IMR-90 (cell line): ENCODE measurements around the gene ITSN1. TPM values are rescaled to one million over a fixed set of nuclear protein-coding genes. Genes with fewer than 3 reads are reported as not detected.

Source experiments
- ATAC-seq: fragments of 200-7000 bp; cut with Tn5 transposase; 2 replicates; pipeline ENCODE4 v1.9.1; 2020; ENCODE audit warnings: low read depth, mild to moderate bottlenecking, moderate library complexity
- BruUV-seq: library from RNA; stranded (reverse); fragments of 400-500 nt; replicated peaks from 2 replicates; lab custom pipeline; 2021; lab: Mats Ljungman, UMichigan
- CTCF ChIA-PET: fragments of 300-600 bp; formaldehyde crosslinking; extraction: SDS; loops from one replicate; lab custom pipeline; 2021; ENCODE audit warnings: antibody characterized with exemption; lab: Yijun Ruan, JAX
- POLR2A ChIA-PET: fragments of 300-600 bp; sonication (Branson Sonifier 250); formaldehyde crosslinking; loops from one replicate; lab custom pipeline; 2022; ENCODE audit warnings: antibody characterized with exemption; ENCODE audit not compliant: unreplicated experiment; lab: Charles Lee
- DNase-seq: peaks from one replicate; pipeline ENCODE4 v3.0.0; 2013
- H2AFZ ChIP-seq: replicated peaks from 2 replicates; pipeline ENCODE3; 2013; ENCODE audit warnings: low read length, mild to moderate bottlenecking; ENCODE audit not compliant: poor library complexity
- H2AK5ac ChIP-seq: 2 replicates; pipeline ENCODE4 v1.6.1; 2013; ENCODE audit warnings: low read depth, low read length, inconsistent platforms
- H2AK9ac ChIP-seq: replicated peaks from 2 replicates; pipeline ENCODE3; 2013; ENCODE audit warnings: mild to moderate bottlenecking, low read depth, low read length, moderate library complexity; ENCODE audit not compliant: poor library complexity
- H2BK120ac ChIP-seq: 2 replicates; pipeline ENCODE4 v1.6.1; 2013; ENCODE audit warnings: low read depth, low read length, inconsistent platforms
- H2BK15ac ChIP-seq: 3 replicates; pipeline ENCODE4 v1.6.1; 2013; ENCODE audit warnings: low read depth, low read length, inconsistent platforms
- H2BK20ac ChIP-seq: 2 replicates; pipeline ENCODE4 v1.6.1; 2013; ENCODE audit warnings: low read depth, mild to moderate bottlenecking, inconsistent platforms, low read length, moderate library complexity
- H2BK5ac ChIP-seq: 2 replicates; pipeline ENCODE4 v1.6.1; 2013; ENCODE audit warnings: mild to moderate bottlenecking, low read depth, low read length, inconsistent platforms; ENCODE audit not compliant: poor library complexity, severe bottlenecking
- H3K14ac ChIP-seq: replicated peaks from 2 replicates; pipeline ENCODE4 v1.6.1; 2013; ENCODE audit warnings: low read depth, low read length, inconsistent platforms
- H3K18ac ChIP-seq: 2 replicates; pipeline ENCODE4 v1.6.1; 2013; ENCODE audit warnings: low read depth, low read length, control low read depth
- H3K23ac ChIP-seq: 2 replicates; pipeline ENCODE4 v1.6.1; 2013; ENCODE audit warnings: low read depth, low read length, inconsistent platforms
- H3K27ac ChIP-seq: 2 replicates; pipeline ENCODE4 v1.5.1; 2013; ENCODE audit warnings: mild to moderate bottlenecking, control low read depth, low read length; ENCODE audit not compliant: insufficient read depth
- H3K27me3 ChIP-seq: 2 replicates; pipeline ENCODE4 v1.6.1; 2013; ENCODE audit warnings: low read length; ENCODE audit not compliant: control insufficient read depth, insufficient read depth
- H3K36me3 ChIP-seq: 2 replicates; pipeline ENCODE4 v1.6.1; 2013; ENCODE audit warnings: low read length, mixed read lengths; ENCODE audit not compliant: control insufficient read depth, insufficient read depth
- H3K4ac ChIP-seq: 2 replicates; pipeline ENCODE4 v1.6.1; 2013; ENCODE audit warnings: low read depth, low read length, inconsistent platforms
- H3K4me1 ChIP-seq: 2 replicates; pipeline ENCODE4 v1.6.1; 2013; ENCODE audit warnings: low read length, mixed read lengths; ENCODE audit not compliant: control insufficient read depth, insufficient read depth
- H3K4me2 ChIP-seq: 2 replicates; pipeline ENCODE4 v1.6.1; 2013; ENCODE audit warnings: low read depth, mild to moderate bottlenecking, control low read depth, low read length, moderate library complexity
- H3K4me3 ChIP-seq: 2 replicates; pipeline ENCODE4 v1.5.1; 2013; ENCODE audit warnings: low read depth, mild to moderate bottlenecking, control low read depth, low read length, moderate library complexity; ENCODE audit not compliant: insufficient read depth
- H3K56ac ChIP-seq: 2 replicates; pipeline ENCODE4 v1.6.1; 2013; ENCODE audit warnings: low read length, inconsistent platforms; ENCODE audit not compliant: insufficient read depth; ENCODE audit errors: extremely low read depth
- H3K79me1 ChIP-seq, 2 experiments: 2 replicates each; pipeline ENCODE4 v1.6.1; 2013; ENCODE audit warnings: low read length in 2 of 2, inconsistent platforms in 1 of 2, low read depth in 1 of 2
- H3K9ac ChIP-seq: 2 replicates; pipeline ENCODE4 v1.6.1; 2013; ENCODE audit warnings: low read depth, low read length, control low read depth
- H3K9me1 ChIP-seq: 2 replicates; pipeline ENCODE4 v1.6.1; 2013; ENCODE audit warnings: low read length, inconsistent platforms; ENCODE audit not compliant: insufficient read depth
- H3K9me3 ChIP-seq: 2 replicates; pipeline ENCODE4 v1.6.1; 2013; ENCODE audit warnings: low read length; ENCODE audit not compliant: control insufficient read depth, insufficient read depth
- H4K20me1 ChIP-seq: 2 replicates; pipeline ENCODE4 v1.6.1; 2013; ENCODE audit warnings: low read length, inconsistent platforms; ENCODE audit not compliant: insufficient read depth
- H4K5ac ChIP-seq: 2 replicates; pipeline ENCODE4 v1.6.1; 2013; ENCODE audit warnings: mild to moderate bottlenecking, low read depth, low read length, control low read depth
- H4K8ac ChIP-seq, 2 experiments: 2 replicates each; pipeline ENCODE4 v1.6.1; 2013; ENCODE audit warnings: low read depth in 2 of 2, low read length in 2 of 2, control low read depth in 1 of 2, inconsistent platforms in 1 of 2
- H4K91ac ChIP-seq: 2 replicates; pipeline ENCODE4 v1.6.1; 2013; ENCODE audit warnings: low read depth, low read length, inconsistent platforms; ENCODE audit not compliant: insufficient read depth
- BHLHE40 ChIP-seq: fragments of 150-350 bp; IDR thresholded peaks from 2 replicates; pipeline ENCODE4 v1.6.1; 2016; ENCODE audit warnings: mild to moderate bottlenecking, low read depth, low read length
- CEBPB ChIP-seq: IDR thresholded peaks from 2 replicates; pipeline ENCODE4 v1.6.1; 2012; ENCODE audit warnings: low read depth, low read length, improper control_type of control experiment
- CHD1 ChIP-seq: IDR thresholded peaks from 2 replicates; pipeline ENCODE4 v1.6.1; 2012; ENCODE audit warnings: low read depth, low read length, improper control_type of control experiment
- FOS ChIP-seq: fragments of 150-350 bp; IDR thresholded peaks from 2 replicates; pipeline ENCODE4 v1.6.1; 2016; ENCODE audit warnings: low read depth, low read length
- MAFK ChIP-seq: IDR thresholded peaks from 2 replicates; pipeline ENCODE4 v1.6.1; 2012; ENCODE audit warnings: low read depth, low read length, improper control_type of control experiment
- MAZ ChIP-seq: IDR thresholded peaks from 2 replicates; pipeline ENCODE4 v1.6.1; 2012; ENCODE audit warnings: low read depth, mild to moderate bottlenecking, low read length, improper control_type of control experiment, moderate library complexity, borderline replicate concordance
- MXI1 ChIP-seq: IDR thresholded peaks from 2 replicates; pipeline ENCODE4 v1.6.1; 2012; ENCODE audit warnings: low read depth, mild to moderate bottlenecking, low read length, moderate library complexity, borderline replicate concordance
- NFE2L2 ChIP-seq: fragments of 150-350 bp; IDR thresholded peaks from 2 replicates; pipeline ENCODE4 v1.6.1; 2016; ENCODE audit warnings: low read depth, mild to moderate bottlenecking, low read length
- POLR2A ChIP-seq: IDR thresholded peaks from 2 replicates; pipeline ENCODE4 v1.6.1; 2012; ENCODE audit warnings: mild to moderate bottlenecking, low read depth, low read length
- RAD21 ChIP-seq: IDR thresholded peaks from 2 replicates; pipeline ENCODE4 v1.6.1; 2012; ENCODE audit warnings: low read length, improper control_type of control experiment
- RCOR1 ChIP-seq: IDR thresholded peaks from 2 replicates; pipeline ENCODE4 v1.6.1; 2012; ENCODE audit warnings: mild to moderate bottlenecking, low read length, improper control_type of control experiment; ENCODE audit not compliant: insufficient replicate concordance
- RFX5 ChIP-seq: IDR thresholded peaks from 2 replicates; pipeline ENCODE4 v1.8.0; 2012; ENCODE audit warnings: low read depth, mild to moderate bottlenecking, low read length, moderate library complexity
- SMC3 ChIP-seq: fragments of 150-350 bp; IDR thresholded peaks from 2 replicates; pipeline ENCODE4 v1.6.1; 2016; ENCODE audit warnings: low read depth, mild to moderate bottlenecking, antibody characterized with exemption, low read length, moderate library complexity
- WGBS, 2 experiments: methylation state at CpG; one replicate each; pipeline versions ENCODE4 v1.1.5 to v1.1.7; 2013; ENCODE audit warnings: missing lambda C conversion rate in 2 of 2; ENCODE audit not compliant: insufficient read length in 1 of 2; ENCODE audit errors: extremely low coverage in 2 of 2; 5-methylcytosine and 5-hydroxymethylcytosine counted together
- dilution Hi-C: fragments of 300-500 bp; cut with HindIII; formaldehyde crosslinking; loops from one replicate; pipeline ENCODE4 v1.14.3; 2018; ENCODE audit warnings: low sequenced_read_pairs; ENCODE audit not compliant: unreplicated experiment
- in situ Hi-C: fragments of 300-500 bp; cut with MboI; formaldehyde crosslinking; loops from 3 replicates; pipeline ENCODE4 v1.14.3; 2019; ENCODE audit warnings: low sequenced_read_pairs, inconsistent platforms, mixed read lengths
- intact Hi-C: fragments of 100-400 bp; cut with micrococcal nuclease; formaldehyde crosslinking; loops from 2 replicates; pipeline ENCODE4 v1.10.0; 2022
- polyA plus RNA-seq, 3 experiments: library from polyadenylated mRNA; depleted of rRNA; stranded (reverse); fragments of >200 nt; gene quantifications; 2 replicates each; pipeline ENCODE4 v1.2.3, GENCODE V29; 2012; ENCODE audit warnings: low replicate concordance in 1 of 3
- total RNA-seq: library from RNA; depleted of rRNA; stranded (reverse); fragments of >200 nt; gene quantifications from 2 replicates; pipeline ENCODE4 v1.2.3, GENCODE V29; 2012
- TF ChIP-seq, protein P1 (sequence below): conservative IDR thresholded peaks from 2 replicates; pipeline ENCODE4 v1.5.1; 2012; ENCODE audit warnings: mild to moderate bottlenecking, low read depth, low read length, improper control_type of control experiment
- TF ChIP-seq, protein P2 (sequence below): fragments of 150-350 bp; IDR thresholded peaks from 2 replicates; pipeline ENCODE4 v1.6.1; 2016; ENCODE audit warnings: low read depth, mild to moderate bottlenecking, low read length, moderate library complexity, borderline replicate concordance
- TF ChIP-seq, protein P3 (sequence below): fragments of 150-350 bp; IDR thresholded peaks from 2 replicates; pipeline ENCODE4 v1.6.1; 2017; ENCODE audit warnings: mild to moderate bottlenecking, antibody characterized with exemption, low read length, low read depth

Gene ITSN1
- total and polyA plus RNA-seq, 2 of the 4 experiments (the other 2 are of a cell fraction), result 45.4 to 62.0 TPM

DNA sequence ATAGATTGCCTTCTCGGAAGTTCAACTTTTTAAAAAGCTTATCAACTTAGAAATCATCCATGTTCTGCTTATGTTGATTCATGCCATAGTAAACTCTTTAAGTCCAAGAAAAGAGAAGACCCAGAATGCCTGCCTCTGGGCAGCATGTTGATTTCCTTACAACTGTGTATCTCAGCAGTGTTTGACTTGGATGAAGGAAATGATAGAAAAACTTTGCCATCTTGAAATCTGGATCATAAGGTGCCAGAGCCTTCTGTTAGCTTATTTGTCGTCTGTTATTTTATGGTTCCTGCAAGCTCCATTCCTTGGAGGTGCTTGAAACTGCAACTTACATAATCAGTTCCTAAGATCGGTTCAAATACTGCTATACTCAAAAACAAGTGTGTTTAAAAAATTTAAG lies 148.8 kb downstream of the ITSN1 start:
- H2BK120ac ChIP-seq, result no peak overlapping the region
- no peak overlapping the region for H2AFZ ChIP-seq
- H3K9me1 ChIP-seq, result no peaks in the 10 kb centered on the region; the same call in 1 of the 2 replicates
- H3K79me1 ChIP-seq, result peaks cover 7 to 8% of the 10 kb centered on the region in 2 experiments; a peak in 3 of 4 replicates
- no peak overlapping the region for H2BK15ac ChIP-seq
- H3K4me1 ChIP-seq, result no peaks in the 10 kb centered on the region
- H2BK20ac ChIP-seq, result no peak overlapping the region
- no peak overlapping the region for H4K91ac ChIP-seq
- ChIA-PET POLR2A (no interaction called here), CTCF (no interaction called here)
- ATAC-seq (no peak), DNase-seq (no peak)
- H3K27me3 ChIP-seq, result no peaks in the 10 kb centered on the region
- no CpG with 5 or more reads among the region's 3 CpGs for WGBS, 2 experiments
- no peak overlapping the region for H2BK5ac ChIP-seq
- H3K23ac ChIP-seq, result no peak overlapping the region
- in situ Hi-C loops, result no loop called here
- TF ChIP-seq CEBPB (no peak), BHLHE40 (no peak), RFX5 (no peak), RAD21 (no peak), CHD1 (no peak), RCOR1 (no peak), MAFK (no peak), MXI1 (no peak), POLR2A (no peak), MAZ (no peak), SMC3 (no peak), FOS (no peak), NFE2L2 (no peak)
- TF ChIP-seq, protein P1, sequence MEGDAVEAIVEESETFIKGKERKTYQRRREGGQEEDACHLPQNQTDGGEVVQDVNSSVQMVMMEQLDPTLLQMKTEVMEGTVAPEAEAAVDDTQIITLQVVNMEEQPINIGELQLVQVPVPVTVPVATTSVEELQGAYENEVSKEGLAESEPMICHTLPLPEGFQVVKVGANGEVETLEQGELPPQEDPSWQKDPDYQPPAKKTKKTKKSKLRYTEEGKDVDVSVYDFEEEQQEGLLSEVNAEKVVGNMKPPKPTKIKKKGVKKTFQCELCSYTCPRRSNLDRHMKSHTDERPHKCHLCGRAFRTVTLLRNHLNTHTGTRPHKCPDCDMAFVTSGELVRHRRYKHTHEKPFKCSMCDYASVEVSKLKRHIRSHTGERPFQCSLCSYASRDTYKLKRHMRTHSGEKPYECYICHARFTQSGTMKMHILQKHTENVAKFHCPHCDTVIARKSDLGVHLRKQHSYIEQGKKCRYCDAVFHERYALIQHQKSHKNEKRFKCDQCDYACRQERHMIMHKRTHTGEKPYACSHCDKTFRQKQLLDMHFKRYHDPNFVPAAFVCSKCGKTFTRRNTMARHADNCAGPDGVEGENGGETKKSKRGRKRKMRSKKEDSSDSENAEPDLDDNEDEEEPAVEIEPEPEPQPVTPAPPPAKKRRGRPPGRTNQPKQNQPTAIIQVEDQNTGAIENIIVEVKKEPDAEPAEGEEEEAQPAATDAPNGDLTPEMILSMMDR, result no peak
- TF ChIP-seq, protein P2, sequence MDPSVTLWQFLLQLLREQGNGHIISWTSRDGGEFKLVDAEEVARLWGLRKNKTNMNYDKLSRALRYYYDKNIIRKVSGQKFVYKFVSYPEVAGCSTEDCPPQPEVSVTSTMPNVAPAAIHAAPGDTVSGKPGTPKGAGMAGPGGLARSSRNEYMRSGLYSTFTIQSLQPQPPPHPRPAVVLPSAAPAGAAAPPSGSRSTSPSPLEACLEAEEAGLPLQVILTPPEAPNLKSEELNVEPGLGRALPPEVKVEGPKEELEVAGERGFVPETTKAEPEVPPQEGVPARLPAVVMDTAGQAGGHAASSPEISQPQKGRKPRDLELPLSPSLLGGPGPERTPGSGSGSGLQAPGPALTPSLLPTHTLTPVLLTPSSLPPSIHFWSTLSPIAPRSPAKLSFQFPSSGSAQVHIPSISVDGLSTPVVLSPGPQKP, result no peak
- TF ChIP-seq, protein P3, sequence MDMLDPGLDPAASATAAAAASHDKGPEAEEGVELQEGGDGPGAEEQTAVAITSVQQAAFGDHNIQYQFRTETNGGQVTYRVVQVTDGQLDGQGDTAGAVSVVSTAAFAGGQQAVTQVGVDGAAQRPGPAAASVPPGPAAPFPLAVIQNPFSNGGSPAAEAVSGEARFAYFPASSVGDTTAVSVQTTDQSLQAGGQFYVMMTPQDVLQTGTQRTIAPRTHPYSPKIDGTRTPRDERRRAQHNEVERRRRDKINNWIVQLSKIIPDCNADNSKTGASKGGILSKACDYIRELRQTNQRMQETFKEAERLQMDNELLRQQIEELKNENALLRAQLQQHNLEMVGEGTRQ, result no peak
- no peaks in the 10 kb centered on the region for H4K20me1 ChIP-seq
- H3K56ac ChIP-seq, result no peak overlapping the region
- no peak overlapping the region for H3K4me2 ChIP-seq
- H3K18ac ChIP-seq, result no peak overlapping the region
- peaks cover 14% of the 10 kb centered on the region for H3K36me3 ChIP-seq
- no peak overlapping the region for H3K9ac ChIP-seq
- no peak overlapping the region for H4K8ac ChIP-seq
- no peak overlapping the region for H3K14ac ChIP-seq
- no peak overlapping the region for H3K27ac ChIP-seq
- no peak overlapping the region for H2AK9ac ChIP-seq
- H4K5ac ChIP-seq, result no peak overlapping the region
- no peak overlapping the region for H2AK5ac ChIP-seq
- H3K9me3 ChIP-seq, result no peaks in the 10 kb centered on the region
- intact Hi-C loops, result no loop called here
- dilution Hi-C loops, result no loop called here
- no peak overlapping the region for H3K4me3 ChIP-seq
- no peak overlapping the region for H3K4ac ChIP-seq
- no TSS peak for BruUV-seq
